ENCODE measurements around the gene IGSF9B. TPM values are rescaled to one million over a fixed set of nuclear protein-coding genes. Genes with fewer than 3 reads are reported as not detected.

The IGSF9B gene
- total and polyA plus RNA-seq, 10 of the 15 experiments (the other 5 are each of a cell fraction or from before 2014, with no cell fraction given) = 0.03 to 3.7 (median 0.20) TPM; not detected in 2

- TF ChIP-seq ZBTB33 (IDR thresholded peaks at IDR 0.05) (no peak), ZNF274 (IDR thresholded peaks at IDR 0.05; ENCODE audit: insufficient read depth, insufficient read length) (no peak), FOS (IDR thresholded peaks at IDR 0.05; ENCODE audit: borderline replicate concordance, extremely low read depth, insufficient read length) (no peak)
Observed at GRCh38 chr11:133860151-133860550, 96.6 kb downstream of the IGSF9B start (continued).

Other genes starting within 250 kb of the IGSF9B start
- gene SPATA19, start 111.5 kb downstream of the IGSF9B start, total RNA-seq (2014; rRNA removed) = not detected in 2 replicates
- not detected in 2 replicates for gene SPATA19, start 111.5 kb downstream of the IGSF9B start, total RNA-seq (2014; rRNA removed; fragmentation: Illumina TruSeq; extraction: Trizol)
- not detected in 2 replicates for gene SPATA19, start 111.5 kb downstream of the IGSF9B start, total RNA-seq (2021)
- gene SPATA19, start 111.5 kb downstream of the IGSF9B start, polyA plus RNA-seq (2011; rRNA removed) = not detected in 2 replicates
- not detected in 2 replicates for gene SPATA19, start 111.5 kb downstream of the IGSF9B start, polyA plus RNA-seq (2014; fragmentation: Illumina TruSeq; extraction: Trizol)
- gene SPATA19, start 111.5 kb downstream of the IGSF9B start, polyA plus RNA-seq (2014; fragmentation: Nextera tagmentation; extraction: Ambion mirVana) = not detected
- not detected in 2 replicates for gene SPATA19, start 111.5 kb downstream of the IGSF9B start, polyA plus RNA-seq (2014; rRNA removed)
- gene SPATA19, start 111.5 kb downstream of the IGSF9B start, polyA plus RNA-seq (2016; fragmentation: Nextera tagmentation; extraction: Ambion mirVana) = not detected
- gene JAM3, start 112.1 kb upstream of the IGSF9B start, total RNA-seq (2014; rRNA removed) = 0.11 and 0.28 TPM in 2 replicates
- 0.04 TPM in 1 of 2 replicates, not detected in the other for gene JAM3, start 112.1 kb upstream of the IGSF9B start, total RNA-seq (2014; rRNA removed; fragmentation: Illumina TruSeq; extraction: Trizol)
- 0.21 TPM in 1 of 2 replicates, not detected in the other for gene JAM3, start 112.1 kb upstream of the IGSF9B start, total RNA-seq (2021)
- 0.23 and 0.27 TPM in 2 replicates for gene JAM3, start 112.1 kb upstream of the IGSF9B start, polyA plus RNA-seq (2011; rRNA removed)
- 0.16 and 2.0 TPM in 2 replicates for gene JAM3, start 112.1 kb upstream of the IGSF9B start, polyA plus RNA-seq (2014; fragmentation: Illumina TruSeq; extraction: Trizol)
- under 1 TPM; 0.53 to 0.82 TPM for gene JAM3, start 112.1 kb upstream of the IGSF9B start, polyA plus RNA-seq (2014; fragmentation: Nextera tagmentation; extraction: Ambion mirVana)
- gene JAM3, start 112.1 kb upstream of the IGSF9B start, polyA plus RNA-seq (2014; rRNA removed) = 0.16 and 0.32 TPM in 2 replicates
- gene JAM3, start 112.1 kb upstream of the IGSF9B start, polyA plus RNA-seq (2016; fragmentation: Nextera tagmentation; extraction: Ambion mirVana) = 1 to 10 TPM in 1 of 2 experiments, under 1 TPM in 1; 0.68 to 1.1 TPM